GM18870 (cell line): ENCODE measurements around the gene ZDHHC11.
"Not testable (repeated sequence)": the region's sequence is repeated elsewhere in the genome, so short reads cannot be mapped to it uniquely, and the experiment has no call there.

ENCODE experiments used
- ATAC-seq: cut with Tn5 transposase; IDR thresholded peaks from one replicate; pipeline ENCODE4 v1.9.1; 2021; ENCODE audit warnings: moderate library complexity; ENCODE audit not compliant: unreplicated experiment

Gene ZDHHC11

GRCh38 chr5:750226-750625 lies 100.6 kb downstream of the ZDHHC11 start:
- ATAC-seq = not testable (repeated sequence)

- ATAC-seq = no peak
Observed at GRCh38 chr5:749101-749670, 101.6 kb downstream of the ZDHHC11 start.

GRCh38 chr5:748011-748980 lies 102.5 kb downstream of the ZDHHC11 start:
- ATAC-seq = not testable (repeated sequence)

- not testable (repeated sequence) for ATAC-seq
Observed at GRCh38 chr5:747303-747844, 103.4 kb downstream of the ZDHHC11 start.

- ATAC-seq = no peak
Observed at GRCh38 chr5:746258-746761, 104.5 kb downstream of the ZDHHC11 start.
